ENCODE results near the gene PDE4D.

PDE4D gene

GRCh38 chr5:59760785-59761348 lies 132.7 kb downstream of the PDE4D start:
- TF ChIP-seq SIN3A (IDR thresholded peaks at IDR 0.05; ENCODE audit: borderline replicate concordance, insufficient read depth, low read length) (no peak), REST (IDR thresholded peaks at IDR 0.05; ENCODE audit: insufficient read depth in 1 of 2, low read depth in 2 of 2, low read length in 2 of 2) (no peak), TAF1 (IDR thresholded peaks at IDR 0.05; ENCODE audit: borderline replicate concordance, insufficient read depth, low read length) (no peak), POLR2AphosphoS5 (IDR thresholded peaks at IDR 0.05; ENCODE audit: low read depth, low read length) (no peak), FOXP2 (optimal IDR thresholded peaks at IDR 0.05; ENCODE audit: borderline replicate concordance, extremely low read depth, extremely low read length, insufficient read depth) (no peak)

- TF ChIP-seq FOXP2 (optimal IDR thresholded peaks at IDR 0.05; ENCODE audit: borderline replicate concordance, extremely low read depth, extremely low read length, insufficient read depth) (no peak), REST (IDR thresholded peaks at IDR 0.05; ENCODE audit: insufficient read depth in 1 of 2, low read depth in 2 of 2, low read length in 2 of 2) (no peak), POLR2AphosphoS5 (IDR thresholded peaks at IDR 0.05; ENCODE audit: low read depth, low read length) (no peak), SIN3A (IDR thresholded peaks at IDR 0.05; ENCODE audit: borderline replicate concordance, insufficient read depth, low read length) (no peak), TAF1 (IDR thresholded peaks at IDR 0.05; ENCODE audit: borderline replicate concordance, insufficient read depth, low read length) (no peak)
Observed at GRCh38 chr5:59759600-59760351, 133.8 kb downstream of the PDE4D start.

- no peak for TF ChIP-seq SIN3A (IDR thresholded peaks at IDR 0.05; ENCODE audit: borderline replicate concordance, insufficient read depth, low read length)
- no peak for TF ChIP-seq FOXP2 (optimal IDR thresholded peaks at IDR 0.05; ENCODE audit: borderline replicate concordance, extremely low read depth, extremely low read length, insufficient read depth)
- no peak for TF ChIP-seq TAF1 (IDR thresholded peaks at IDR 0.05; ENCODE audit: borderline replicate concordance, insufficient read depth, low read length)
- TF ChIP-seq REST (IDR thresholded peaks at IDR 0.05; ENCODE audit: insufficient read depth in 1 of 2, low read depth in 2 of 2, low read length in 2 of 2) = no peak
- no peak for TF ChIP-seq POLR2AphosphoS5 (IDR thresholded peaks at IDR 0.05; ENCODE audit: low read depth, low read length)
Observed at GRCh38 chr5:59758566-59758965, 135.0 kb downstream of the PDE4D start.

GRCh38 chr5:59757442-59757841 lies 136.1 kb downstream of the PDE4D start:
- TF ChIP-seq POLR2AphosphoS5 (IDR thresholded peaks at IDR 0.05; ENCODE audit: low read depth, low read length) (no peak), REST (IDR thresholded peaks at IDR 0.05; ENCODE audit: insufficient read depth in 1 of 2, low read depth in 2 of 2, low read length in 2 of 2) (no peak), FOXP2 (optimal IDR thresholded peaks at IDR 0.05; ENCODE audit: borderline replicate concordance, extremely low read depth, extremely low read length, insufficient read depth) (no peak), SIN3A (IDR thresholded peaks at IDR 0.05; ENCODE audit: borderline replicate concordance, insufficient read depth, low read length) (no peak), TAF1 (IDR thresholded peaks at IDR 0.05; ENCODE audit: borderline replicate concordance, insufficient read depth, low read length) (no peak)
